Measurements from ENCODE around the gene ZNF747. TPM values are rescaled to one million over a fixed set of nuclear protein-coding genes. Genes with fewer than 3 reads are reported as not detected.
"Not testable (repeated sequence)": the region's sequence is repeated elsewhere in the genome, so short reads cannot be mapped to it uniquely, and the experiment has no call there.

Gene ZNF747
- total RNA-seq, 1 donor from 2014 or later, result 21.6 TPM

DNA sequence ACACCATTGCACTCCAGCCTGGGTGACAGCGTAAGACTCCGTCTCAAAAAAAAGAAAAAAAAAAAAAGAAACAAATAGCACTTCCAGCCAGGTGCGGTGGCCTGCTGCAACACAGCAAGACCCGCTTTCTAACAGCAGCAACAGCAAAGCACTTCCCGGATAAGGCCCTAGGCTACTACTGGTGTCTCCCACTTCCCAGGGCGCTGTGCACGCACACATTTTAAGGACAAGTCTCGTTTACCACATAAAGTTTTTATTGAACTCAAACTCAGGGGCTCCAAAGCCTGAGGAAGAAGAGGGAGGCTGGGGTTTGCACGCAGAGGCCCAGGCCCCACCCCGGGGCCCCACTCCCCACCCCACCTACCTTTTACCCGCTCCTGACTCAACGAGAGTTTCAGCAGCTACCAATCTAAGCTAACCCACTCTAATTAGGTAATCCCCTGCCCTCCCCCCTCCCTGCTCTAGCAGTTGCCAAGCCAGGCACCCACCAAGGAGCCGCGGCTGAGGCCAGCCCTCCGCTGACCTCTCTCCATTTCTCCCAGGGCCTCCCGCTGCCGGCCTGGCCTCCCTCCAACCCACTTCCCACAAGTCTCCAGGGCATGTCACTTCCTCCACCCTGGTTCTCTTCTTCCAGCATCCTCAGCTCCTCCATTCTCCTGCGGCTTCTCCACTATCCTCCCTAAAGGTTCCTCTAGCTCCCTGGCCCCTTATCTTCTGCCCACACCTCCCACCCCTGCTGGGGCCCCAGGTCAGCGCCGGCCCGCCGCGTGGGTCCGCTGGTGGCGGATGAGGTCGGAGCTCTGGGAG, 10.7 kb downstream of the ZNF747 start:
- Mint-ChIP-seq H3K4me3 (no peak overlapping the region), H3K4me1 (peaks cover 20% of the 10 kb centered on the region), H3K36me3 (ENCODE audit: low read depth) (peaks cover 42% of the 10 kb centered on the region), H3K9me3 (no peaks in the 10 kb centered on the region), H3K27ac (no peak overlapping the region), H3K27me3 (no peaks in the 10 kb centered on the region)
- ChIA-PET POLR2A (interaction anchor here (0.6 to 5.6 kb wide), 6 partner anchors 11 to 110 kb away, joined by 3 to 32 read pairs (median 4); partner anchors contain the start of genes DCTPP1, ZNF747 and ZNF764), CTCF (no interaction called here)
- DNase-seq, result no peak
- intact Hi-C loops (cut with micrococcal nuclease), result no loop called here
- ATAC-seq (ENCODE audit: low read depth), result no peak
- TF ChIP-seq, protein P1, sequence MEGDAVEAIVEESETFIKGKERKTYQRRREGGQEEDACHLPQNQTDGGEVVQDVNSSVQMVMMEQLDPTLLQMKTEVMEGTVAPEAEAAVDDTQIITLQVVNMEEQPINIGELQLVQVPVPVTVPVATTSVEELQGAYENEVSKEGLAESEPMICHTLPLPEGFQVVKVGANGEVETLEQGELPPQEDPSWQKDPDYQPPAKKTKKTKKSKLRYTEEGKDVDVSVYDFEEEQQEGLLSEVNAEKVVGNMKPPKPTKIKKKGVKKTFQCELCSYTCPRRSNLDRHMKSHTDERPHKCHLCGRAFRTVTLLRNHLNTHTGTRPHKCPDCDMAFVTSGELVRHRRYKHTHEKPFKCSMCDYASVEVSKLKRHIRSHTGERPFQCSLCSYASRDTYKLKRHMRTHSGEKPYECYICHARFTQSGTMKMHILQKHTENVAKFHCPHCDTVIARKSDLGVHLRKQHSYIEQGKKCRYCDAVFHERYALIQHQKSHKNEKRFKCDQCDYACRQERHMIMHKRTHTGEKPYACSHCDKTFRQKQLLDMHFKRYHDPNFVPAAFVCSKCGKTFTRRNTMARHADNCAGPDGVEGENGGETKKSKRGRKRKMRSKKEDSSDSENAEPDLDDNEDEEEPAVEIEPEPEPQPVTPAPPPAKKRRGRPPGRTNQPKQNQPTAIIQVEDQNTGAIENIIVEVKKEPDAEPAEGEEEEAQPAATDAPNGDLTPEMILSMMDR (IDR thresholded peaks at IDR 0.05), result no peak

DNA sequence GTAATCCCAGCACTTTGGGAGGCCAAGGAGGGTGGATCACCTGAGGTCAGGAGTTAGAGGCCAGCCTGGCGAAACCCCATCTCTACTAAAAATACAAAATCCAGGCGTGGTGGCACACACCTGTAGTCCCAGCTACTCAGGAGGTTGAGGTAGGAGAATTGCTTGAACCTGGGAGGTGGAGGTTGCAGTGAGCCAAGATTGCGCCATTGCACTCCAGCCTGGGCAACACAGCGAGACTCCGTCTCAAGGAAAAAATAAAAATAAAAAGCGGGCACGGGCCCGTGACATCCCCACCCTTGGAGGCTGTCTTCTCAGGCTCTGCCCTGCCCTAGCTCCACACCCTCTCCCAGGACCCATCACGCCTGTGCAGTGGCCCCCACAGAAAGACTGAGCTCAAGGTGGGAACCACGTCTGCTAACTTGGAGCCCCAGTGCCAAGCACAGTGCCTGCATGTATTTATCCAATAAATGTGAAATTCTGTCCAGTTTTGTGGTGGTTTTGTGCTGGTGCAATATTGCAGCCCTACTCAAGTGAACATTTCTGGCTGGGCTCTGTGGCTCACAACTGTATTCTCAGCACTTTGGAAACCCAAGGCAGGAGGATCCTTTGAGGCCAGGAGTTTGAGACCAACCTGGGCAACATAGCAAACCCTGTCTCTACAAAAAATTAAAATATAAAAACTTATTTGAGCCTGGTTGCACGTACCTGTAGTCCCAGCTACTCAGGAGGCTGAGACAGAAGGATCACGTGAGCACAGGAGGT, 11.8 kb downstream of the ZNF747 start:
- H3K4me3 Mint-ChIP-seq; H3K9me3 Mint-ChIP-seq; H3K27ac Mint-ChIP-seq; H3K27me3 Mint-ChIP-seq; intact Hi-C loops (cut with micrococcal nuclease); ATAC-seq (ENCODE audit: low read depth); CTCF ChIA-PET; DNase-seq: not testable (repeated sequence)
- Mint-ChIP-seq H3K4me1 (peaks cover 11% of the 10 kb centered on the region), H3K36me3 (ENCODE audit: low read depth) (peaks cover 52% of the 10 kb centered on the region)
- POLR2A ChIA-PET, result interaction anchor here (0.6 to 1.3 kb wide), 7 partner anchors 9 to 111 kb away, joined by 3 to 5 read pairs (median 3); no protein-coding TSS in a partner anchor

DNA sequence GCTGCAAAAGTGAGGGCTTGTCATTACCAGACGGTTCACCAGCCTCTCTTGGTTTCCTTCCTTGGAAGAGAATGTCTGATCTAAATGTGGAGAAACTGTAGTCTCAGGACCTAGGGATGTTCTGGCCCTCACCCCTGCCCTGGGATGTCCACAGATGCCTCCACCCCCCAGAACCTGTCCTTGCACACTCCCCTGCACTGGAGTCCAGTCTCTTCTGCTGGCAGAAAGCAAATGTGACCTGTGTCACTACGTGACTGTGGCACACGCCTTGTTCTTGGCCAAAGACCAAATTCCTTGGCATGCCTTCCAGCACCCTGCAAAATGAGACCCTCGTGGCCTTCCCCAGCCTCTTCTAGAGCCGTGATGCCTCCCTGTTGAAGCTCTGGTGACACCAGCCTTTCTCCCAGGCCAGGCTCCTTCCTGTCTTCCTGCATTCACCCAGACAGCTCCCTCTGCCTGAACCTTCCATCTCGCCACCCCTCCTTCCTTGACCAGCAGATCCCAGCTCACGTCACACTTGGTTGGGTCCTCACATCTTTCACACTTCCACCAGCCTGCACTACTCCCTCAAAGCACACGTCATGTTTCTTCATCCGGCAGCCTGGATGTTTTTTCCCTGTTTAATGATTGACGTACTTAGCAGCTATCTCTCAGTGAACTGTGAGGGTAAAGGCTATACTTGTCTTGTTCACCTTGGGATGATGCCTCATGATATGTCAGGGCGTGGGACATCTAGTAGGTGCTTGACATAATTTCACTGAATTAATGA, 12.6 kb downstream of the ZNF747 start:
- Mint-ChIP-seq H3K36me3 (ENCODE audit: low read depth) (peaks cover 60% of the 10 kb centered on the region), H3K4me1 (peaks cover 5% of the 10 kb centered on the region), H3K9me3 (no peaks in the 10 kb centered on the region), H3K27ac (no peak overlapping the region), H3K4me3 (no peak overlapping the region), H3K27me3 (no peaks in the 10 kb centered on the region)
- CTCF ChIA-PET, result no interaction called here
- intact Hi-C loops (cut with micrococcal nuclease), result no loop called here
- TF ChIP-seq, protein P1 (IDR thresholded peaks at IDR 0.05), result no peak
- ATAC-seq (ENCODE audit: low read depth) (no peak), DNase-seq (no peak)
- POLR2A ChIA-PET, result interaction anchor here (0.5 to 1.3 kb wide), 7 partner anchors 8 to 169 kb away, joined by 3 to 8 read pairs (median 3); no protein-coding TSS in a partner anchor

DNA sequence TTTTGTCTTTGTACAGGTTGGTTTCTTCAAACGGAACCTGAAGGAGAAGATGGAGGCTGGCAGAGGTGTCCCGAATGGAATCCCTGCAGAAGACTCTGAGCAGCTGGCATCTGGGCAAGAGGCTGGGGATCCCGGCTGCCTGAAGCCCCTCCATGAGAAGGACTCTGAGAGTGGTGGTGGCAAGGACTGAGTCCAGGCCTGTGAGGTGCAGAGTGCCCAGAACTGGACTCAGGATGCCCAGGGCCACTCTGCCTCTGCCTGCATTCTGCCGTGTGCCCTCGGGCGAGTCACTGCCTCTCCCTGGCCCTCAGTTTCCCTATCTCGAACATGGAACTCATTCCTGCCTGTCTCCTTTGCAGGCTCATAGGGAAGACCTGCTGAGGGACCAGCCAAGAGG, 13.2 kb downstream of the ZNF747 start:
- Mint-ChIP-seq H3K36me3 (ENCODE audit: low read depth) (peaks cover 66% of the 10 kb centered on the region), H3K4me1 (peaks cover 5% of the 10 kb centered on the region), H3K4me3 (no peak overlapping the region), H3K9me3 (no peaks in the 10 kb centered on the region), H3K27me3 (no peaks in the 10 kb centered on the region), H3K27ac (peak overlapping the region; percentile 41)
- POLR2A ChIA-PET, result interaction anchor here (0.6 kb wide), 2 partner anchors 70 to 196 kb away, joined by 3 to 8 read pairs; no protein-coding TSS in a partner anchor
- ATAC-seq (ENCODE audit: low read depth), result no peak
- CTCF ChIA-PET, result no interaction called here
- intact Hi-C loops (cut with micrococcal nuclease), result no loop called here
- no peak for DNase-seq
- TF ChIP-seq, protein P1 (IDR thresholded peaks at IDR 0.05), result no peak

All from activated B cell treated with CpG ODN at 0.5 μM for 24 hours (primary cell).